GM23248 (cell line): ENCODE results near the gene MGAT4B. TPM values are rescaled to one million over a fixed set of nuclear protein-coding genes. Genes with fewer than 3 reads are reported as not detected.

Source experiments
- DNase-seq: peaks from one replicate; pipeline ENCODE4 v3.0.0-alpha.2; 2015
- H2AFZ ChIP-seq: fragments of 200-600 bp; sonication (generic); 2 replicates; pipeline ENCODE4 v1.6.1; 2016; ENCODE audit warnings: antibody characterized with exemption
- H3F3A ChIP-seq: fragments of 200-600 bp; sonication (generic); 2 replicates; pipeline ENCODE4 v1.6.1; 2016; ENCODE audit warnings: mild to moderate bottlenecking, antibody characterized with exemption, mixed run types; ENCODE audit not compliant: insufficient read depth
- H3K27ac ChIP-seq: fragments of 200-600 bp; sonication (generic); 2 replicates; pipeline ENCODE4 v1.5.1; 2016; ENCODE audit warnings: mild to moderate bottlenecking
- H3K27me3 ChIP-seq: fragments of 200-600 bp; sonication (generic); replicated peaks from 2 replicates; pipeline ENCODE4 v1.6.1; 2016; ENCODE audit warnings: mild to moderate bottlenecking; ENCODE audit not compliant: insufficient read depth
- H3K36me3 ChIP-seq: fragments of 200-600 bp; sonication (generic); 2 replicates; pipeline ENCODE4 v1.6.1; 2016; ENCODE audit warnings: low read depth, mild to moderate bottlenecking
- H3K4me1 ChIP-seq: fragments of 200-600 bp; sonication (generic); 2 replicates; pipeline ENCODE4 v1.6.1; 2016; ENCODE audit warnings: mild to moderate bottlenecking; ENCODE audit not compliant: insufficient read depth
- H3K4me2 ChIP-seq: fragments of 200-600 bp; sonication (generic); one replicate; pipeline ENCODE4 v1.6.1; 2016; ENCODE audit warnings: mild to moderate bottlenecking; ENCODE audit not compliant: unreplicated experiment
- H3K4me3 ChIP-seq: fragments of 200-600 bp; sonication (generic); 2 replicates; pipeline ENCODE4 v1.5.1; 2016; ENCODE audit warnings: mild to moderate bottlenecking
- H3K79me2 ChIP-seq: fragments of 200-600 bp; sonication (generic); 2 replicates; pipeline ENCODE4 v1.6.1; 2016; ENCODE audit warnings: mild to moderate bottlenecking; ENCODE audit not compliant: insufficient read depth
- H3K9ac ChIP-seq: fragments of 200-600 bp; sonication (generic); 2 replicates; pipeline ENCODE4 v1.6.1; 2016; ENCODE audit warnings: mild to moderate bottlenecking
- H3K9me2 ChIP-seq: fragments of 200-600 bp; sonication (generic); 2 replicates; pipeline ENCODE4 v1.6.1; 2016; ENCODE audit warnings: mixed run types, mild to moderate bottlenecking, moderate library complexity; ENCODE audit not compliant: insufficient read depth
- H3K9me3 ChIP-seq: fragments of 200-600 bp; sonication (generic); one replicate; pipeline ENCODE4 v1.6.1; 2017; ENCODE audit warnings: low read depth
- H4K20me1 ChIP-seq: fragments of 200-600 bp; sonication (generic); 2 replicates; pipeline ENCODE4 v1.6.0; 2016; ENCODE audit not compliant: insufficient read depth
- EZH2 ChIP-seq: fragments of 200-600 bp; sonication (generic); IDR thresholded peaks from 2 replicates; pipeline ENCODE4 v1.6.1; 2018; ENCODE audit warnings: antibody characterized with exemption, mild to moderate bottlenecking; ENCODE audit not compliant: insufficient read depth, poor library complexity, severe bottlenecking
- EZH2phosphoT487 ChIP-seq: fragments of 200-600 bp; sonication (generic); IDR thresholded peaks from 2 replicates; pipeline ENCODE4 v1.6.1; 2018; ENCODE audit warnings: antibody characterized with exemption, moderate library complexity, mild to moderate bottlenecking, low read depth; ENCODE audit not compliant: insufficient read depth
- WGBS, 2 experiments: methylation state at CpG; one replicate each; pipeline ENCODE4 v1.1.6; 2015 to 2017; ENCODE audit warnings: low lambda C conversion rate in 2 of 2, low coverage in 1 of 2; ENCODE audit errors: missing lambda C conversion rate in 2 of 2; 5-methylcytosine and 5-hydroxymethylcytosine counted together
- in situ Hi-C: fragments of 300-500 bp; cut with MboI; formaldehyde crosslinking; loops from 2 replicates; pipeline ENCODE4 v1.15.0; 2020
- polyA plus RNA-seq: library from polyadenylated mRNA; unstranded; fragments of >200 nt; fragmentation: Nextera tagmentation; extraction: Ambion mirVana; gene quantifications from 2 replicates; pipeline ENCODE4 v1.2.1, GENCODE V29; 2016
- total RNA-seq: library from RNA; depleted of rRNA; stranded (reverse); fragments of >200 nt; shearing (Covaris generic); gene quantifications from 2 replicates; pipeline ENCODE4 v1.2.3, GENCODE V29; 2014

The MGAT4B gene
- total and polyA plus RNA-seq, 2 experiments from 2014 or later = 28.0 to 143 TPM

- Histone ChIP-seq H3F3A (peaks cover 34% of the 10 kb centered on the region), H3K4me1 (no peaks in the 10 kb centered on the region), H3K4me3 (no peak overlapping the region), H3K9ac (no peak overlapping the region), H3K4me2 (no peak overlapping the region), H3K9me2 (no peaks in the 10 kb centered on the region), H3K36me3 (peaks cover 69% of the 10 kb centered on the region), H3K27ac (no peak overlapping the region), H3K9me3 (no peaks in the 10 kb centered on the region), H2AFZ (no peak overlapping the region), H3K27me3 (no peaks in the 10 kb centered on the region), H4K20me1 (no peaks in the 10 kb centered on the region; the same call in 1 of the 2 replicates), H3K79me2 (peaks cover 70% of the 10 kb centered on the region)
- in situ Hi-C loops = no loop called here
- WGBS, 2 experiments = 89 to 97% methylated on average over 3 of the region's 3 CpGs
- TF ChIP-seq EZH2phosphoT487 (no peak), EZH2 (no peak)
- DNase-seq = no peak
Measured at GRCh38 chr5:179828756-179829421, 22.2 kb upstream of the MGAT4B start.

GRCh38 chr5:179827680-179828079 lies 21.0 kb upstream of the MGAT4B start:
- WGBS, 2 experiments = 65 to 70% methylated on average over 9 of the region's 9 CpGs
- no peak overlapping the region for H2AFZ ChIP-seq
- H3K4me3 ChIP-seq = no peak overlapping the region
- H3K9ac ChIP-seq = 0 out of 2 replicates have a peak overlapping the region, but pooled peaks have one; percentile 11
- H3K9me3 ChIP-seq = no peaks in the 10 kb centered on the region
- peaks cover 4% of the 10 kb centered on the region; the same call in 1 of the 2 replicates for H3K4me1 ChIP-seq
- H3K27ac ChIP-seq = peak overlapping the region; percentile 17; the same call in 1 of the 2 replicates
- TF ChIP-seq EZH2 (no peak), EZH2phosphoT487 (no peak)
- H3K9me2 ChIP-seq = no peaks in the 10 kb centered on the region
- DNase-seq = peak; percentile 77
- in situ Hi-C loops = no loop called here
- H3F3A ChIP-seq = peaks cover 28% of the 10 kb centered on the region
- H3K27me3 ChIP-seq = no peaks in the 10 kb centered on the region
- peaks cover 60% of the 10 kb centered on the region for H3K36me3 ChIP-seq
- H3K4me2 ChIP-seq = no peak overlapping the region
- peaks cover 72% of the 10 kb centered on the region for H3K79me2 ChIP-seq
- peaks cover 4% of the 10 kb centered on the region; the same call in 1 of the 2 replicates for H4K20me1 ChIP-seq

GRCh38 chr5:179825655-179826182 lies 19.1 kb upstream of the MGAT4B start:
- in situ Hi-C loops = no loop called here
- Histone ChIP-seq H3K36me3 (peaks cover 52% of the 10 kb centered on the region), H3K4me3 (no peak overlapping the region), H3K9me3 (no peaks in the 10 kb centered on the region), H3K9ac (no peak overlapping the region), H3K4me1 (peaks cover 13% of the 10 kb centered on the region), H2AFZ (no peak overlapping the region), H4K20me1 (peaks cover 11% of the 10 kb centered on the region; the same call in 1 of the 2 replicates), H3K79me2 (peaks cover 78% of the 10 kb centered on the region), H3K27ac (no peak overlapping the region), H3K27me3 (no peaks in the 10 kb centered on the region), H3K9me2 (no peaks in the 10 kb centered on the region), H3F3A (peaks cover 28% of the 10 kb centered on the region), H3K4me2 (no peak overlapping the region)
- WGBS, 2 experiments = 77 to 79% methylated on average over 13 of the region's 13 CpGs
- TF ChIP-seq EZH2phosphoT487 = no peak
- TF ChIP-seq EZH2 = no peak
- DNase-seq = peak; percentile 41

- H3K4me2 ChIP-seq = no peak overlapping the region
- no peak overlapping the region for H3K27ac ChIP-seq
- peaks cover 42% of the 10 kb centered on the region for H3K36me3 ChIP-seq
- H3K27me3 ChIP-seq = no peaks in the 10 kb centered on the region
- no peak overlapping the region for H3K9ac ChIP-seq
- H3K4me1 ChIP-seq = peaks cover 21% of the 10 kb centered on the region
- in situ Hi-C loops = no loop called here
- WGBS, 2 experiments = 90 to 96% methylated on average over 3 of the region's 3 CpGs
- H3K9me2 ChIP-seq = no peaks in the 10 kb centered on the region
- no peak for DNase-seq
- no peak overlapping the region for H2AFZ ChIP-seq
- H3F3A ChIP-seq = peaks cover 18% of the 10 kb centered on the region
- H3K79me2 ChIP-seq = peaks cover 70% of the 10 kb centered on the region
- H3K4me3 ChIP-seq = no peak overlapping the region
- no peaks in the 10 kb centered on the region for H3K9me3 ChIP-seq
- TF ChIP-seq EZH2phosphoT487 = no peak
- TF ChIP-seq EZH2 = no peak
- peaks cover 11% of the 10 kb centered on the region; the same call in 1 of the 2 replicates for H4K20me1 ChIP-seq
Measured at GRCh38 chr5:179824745-179825112, 18.1 kb upstream of the MGAT4B start.
